Daoy (cell line): ENCODE results near the gene PTPRN2. TPM values are rescaled to one million over a fixed set of nuclear protein-coding genes. Genes with fewer than 3 reads are reported as not detected.

Source experiments
- DNase-seq: peaks from one replicate; pipeline ENCODE4 v3.0.0-alpha.2; 2015; ENCODE audit warnings: low read depth
- total RNA-seq: library from RNA; depleted of rRNA; stranded (reverse); fragments of >200 nt; shearing (Covaris generic); gene quantifications from 2 replicates; pipeline ENCODE4 v1.2.3, GENCODE V29; 2014

The PTPRN2 gene
- total RNA-seq, 1 experiment from 2014 or later: 8.3 TPM

- DNase-seq: no peak
Measured at GRCh38 chr7:157837047-157837446, 750.6 kb downstream of the PTPRN2 start.

- no peak for DNase-seq
Measured at GRCh38 chr7:157834501-157835163, 753.0 kb downstream of the PTPRN2 start.

- DNase-seq: no peak
Measured at GRCh38 chr7:157832866-157833607, 754.6 kb downstream of the PTPRN2 start.

- DNase-seq: no peak
Measured at GRCh38 chr7:157832421-157832820, 755.2 kb downstream of the PTPRN2 start.

GRCh38 chr7:157832006-157832405 is 755.6 kb downstream of the PTPRN2 start:
- DNase-seq: no peak

- no peak for DNase-seq
Measured at GRCh38 chr7:157831143-157831905, 756.3 kb downstream of the PTPRN2 start.

- no peak for DNase-seq
Measured at GRCh38 chr7:157830331-157830730, 757.3 kb downstream of the PTPRN2 start.

- no peak for DNase-seq
Measured at GRCh38 chr7:157829491-157829890, 758.1 kb downstream of the PTPRN2 start.

GRCh38 chr7:157828881-157829280 is 758.7 kb downstream of the PTPRN2 start:
- no peak for DNase-seq

GRCh38 chr7:157828190-157828589 is 759.4 kb downstream of the PTPRN2 start:
- DNase-seq: no peak

- no peak for DNase-seq
Measured at GRCh38 chr7:157827863-157828160, 759.8 kb downstream of the PTPRN2 start.

- no peak for DNase-seq
Measured at GRCh38 chr7:157827045-157827862, 760.4 kb downstream of the PTPRN2 start.

GRCh38 chr7:157826566-157826965 is 761.1 kb downstream of the PTPRN2 start:
- no peak for DNase-seq

- DNase-seq: peak; percentile 68
Measured at GRCh38 chr7:157825325-157825724, 762.3 kb downstream of the PTPRN2 start.

GRCh38 chr7:157824819-157825121 is 762.9 kb downstream of the PTPRN2 start:
- no peak for DNase-seq

GRCh38 chr7:157824011-157824818 is 763.4 kb downstream of the PTPRN2 start:
- DNase-seq: no peak

- no peak for DNase-seq
Measured at GRCh38 chr7:157822688-157823031, 765.0 kb downstream of the PTPRN2 start.

- DNase-seq: no peak
Measured at GRCh38 chr7:157821959-157822687, 765.5 kb downstream of the PTPRN2 start.

GRCh38 chr7:157820796-157821195 is 766.8 kb downstream of the PTPRN2 start:
- no peak for DNase-seq

GRCh38 chr7:157819455-157819807 is 768.2 kb downstream of the PTPRN2 start:
- DNase-seq: no peak
